Hepatocyte (in vitro differentiated cells): Measurements from ENCODE around the gene SH3GL2.

ENCODE experiments used
- EZH2 ChIP-seq: fragments of 200-600 bp; sonication (generic); IDR thresholded peaks from 2 replicates; pipeline ENCODE4 v1.6.1; 2016; ENCODE audit warnings: antibody characterized with exemption, mild to moderate bottlenecking, borderline replicate concordance
- EZH2phosphoT487 ChIP-seq: fragments of 200-600 bp; sonication (generic); IDR thresholded peaks from one replicate; pipeline ENCODE4 v1.6.1; 2018; ENCODE audit warnings: antibody characterized with exemption, mild to moderate bottlenecking, low read depth, moderate library complexity; ENCODE audit not compliant: unreplicated experiment, severe bottlenecking
- TF ChIP-seq, protein P1 (sequence below): fragments of 200-600 bp; sonication (generic); IDR thresholded peaks from 2 replicates; pipeline ENCODE4 v1.5.1; 2016; ENCODE audit warnings: antibody characterized with exemption, mild to moderate bottlenecking; ENCODE audit not compliant: poor library complexity

DNA sequence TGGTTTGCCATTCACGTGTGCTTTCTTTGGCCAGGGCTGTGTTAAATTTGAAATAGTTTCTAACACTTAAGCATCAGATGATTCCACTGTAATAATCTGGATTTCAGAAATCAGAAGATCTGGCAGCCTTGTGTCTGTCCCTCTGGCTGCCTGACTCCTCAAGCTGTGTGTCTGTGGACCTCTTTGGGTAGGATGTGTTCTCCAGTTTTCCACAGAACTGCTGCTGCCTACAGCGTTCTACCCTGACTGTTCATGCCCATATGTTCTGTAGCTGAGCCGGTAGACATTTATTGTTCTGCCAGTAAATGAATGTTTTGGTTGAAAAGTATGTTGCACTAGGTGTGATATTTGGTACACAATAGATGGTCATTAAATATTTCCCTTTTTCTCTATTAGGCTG, 81.3 kb downstream of the SH3GL2 start:
- TF ChIP-seq, protein P1, sequence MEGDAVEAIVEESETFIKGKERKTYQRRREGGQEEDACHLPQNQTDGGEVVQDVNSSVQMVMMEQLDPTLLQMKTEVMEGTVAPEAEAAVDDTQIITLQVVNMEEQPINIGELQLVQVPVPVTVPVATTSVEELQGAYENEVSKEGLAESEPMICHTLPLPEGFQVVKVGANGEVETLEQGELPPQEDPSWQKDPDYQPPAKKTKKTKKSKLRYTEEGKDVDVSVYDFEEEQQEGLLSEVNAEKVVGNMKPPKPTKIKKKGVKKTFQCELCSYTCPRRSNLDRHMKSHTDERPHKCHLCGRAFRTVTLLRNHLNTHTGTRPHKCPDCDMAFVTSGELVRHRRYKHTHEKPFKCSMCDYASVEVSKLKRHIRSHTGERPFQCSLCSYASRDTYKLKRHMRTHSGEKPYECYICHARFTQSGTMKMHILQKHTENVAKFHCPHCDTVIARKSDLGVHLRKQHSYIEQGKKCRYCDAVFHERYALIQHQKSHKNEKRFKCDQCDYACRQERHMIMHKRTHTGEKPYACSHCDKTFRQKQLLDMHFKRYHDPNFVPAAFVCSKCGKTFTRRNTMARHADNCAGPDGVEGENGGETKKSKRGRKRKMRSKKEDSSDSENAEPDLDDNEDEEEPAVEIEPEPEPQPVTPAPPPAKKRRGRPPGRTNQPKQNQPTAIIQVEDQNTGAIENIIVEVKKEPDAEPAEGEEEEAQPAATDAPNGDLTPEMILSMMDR: no peak
- TF ChIP-seq EZH2phosphoT487 (no peak), EZH2 (no peak)
